ENCODE measurements around the gene COL25A1.

DNA sequence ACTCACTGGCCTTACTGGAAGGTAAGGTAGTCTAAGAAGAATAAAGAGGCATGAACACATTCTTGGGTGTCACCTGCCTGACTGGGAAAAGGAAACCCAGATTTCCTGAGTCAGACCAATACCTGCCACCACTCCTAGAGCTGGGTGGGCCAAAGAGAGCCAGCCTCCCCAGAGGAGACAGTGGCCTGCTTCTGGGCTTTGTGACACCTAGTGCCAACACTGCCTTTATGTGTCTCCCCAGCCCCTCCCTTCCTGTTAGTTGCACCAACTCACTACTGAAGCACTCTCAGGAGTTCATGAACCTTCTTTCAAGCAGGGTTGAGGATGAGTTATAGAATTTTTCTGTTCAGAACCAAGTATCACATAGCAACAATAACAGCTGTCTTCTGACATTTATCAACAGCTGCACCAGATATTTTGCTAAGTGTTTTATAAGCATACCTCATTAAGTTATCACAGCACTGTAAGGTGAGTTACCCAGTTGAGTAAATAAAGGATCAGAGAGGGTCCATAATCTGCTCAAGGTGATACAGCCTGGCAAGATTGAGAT lies 462.0 kb downstream of the COL25A1 start:
- TF ChIP-seq, protein P1, sequence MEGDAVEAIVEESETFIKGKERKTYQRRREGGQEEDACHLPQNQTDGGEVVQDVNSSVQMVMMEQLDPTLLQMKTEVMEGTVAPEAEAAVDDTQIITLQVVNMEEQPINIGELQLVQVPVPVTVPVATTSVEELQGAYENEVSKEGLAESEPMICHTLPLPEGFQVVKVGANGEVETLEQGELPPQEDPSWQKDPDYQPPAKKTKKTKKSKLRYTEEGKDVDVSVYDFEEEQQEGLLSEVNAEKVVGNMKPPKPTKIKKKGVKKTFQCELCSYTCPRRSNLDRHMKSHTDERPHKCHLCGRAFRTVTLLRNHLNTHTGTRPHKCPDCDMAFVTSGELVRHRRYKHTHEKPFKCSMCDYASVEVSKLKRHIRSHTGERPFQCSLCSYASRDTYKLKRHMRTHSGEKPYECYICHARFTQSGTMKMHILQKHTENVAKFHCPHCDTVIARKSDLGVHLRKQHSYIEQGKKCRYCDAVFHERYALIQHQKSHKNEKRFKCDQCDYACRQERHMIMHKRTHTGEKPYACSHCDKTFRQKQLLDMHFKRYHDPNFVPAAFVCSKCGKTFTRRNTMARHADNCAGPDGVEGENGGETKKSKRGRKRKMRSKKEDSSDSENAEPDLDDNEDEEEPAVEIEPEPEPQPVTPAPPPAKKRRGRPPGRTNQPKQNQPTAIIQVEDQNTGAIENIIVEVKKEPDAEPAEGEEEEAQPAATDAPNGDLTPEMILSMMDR (IDR thresholded peaks at IDR 0.05; ENCODE audit: low read depth, low read length) = no peak
- no peak for TF ChIP-seq POLR2A (IDR thresholded peaks at IDR 0.05; ENCODE audit: extremely low read depth, insufficient read length)
- TF ChIP-seq, protein P2, sequence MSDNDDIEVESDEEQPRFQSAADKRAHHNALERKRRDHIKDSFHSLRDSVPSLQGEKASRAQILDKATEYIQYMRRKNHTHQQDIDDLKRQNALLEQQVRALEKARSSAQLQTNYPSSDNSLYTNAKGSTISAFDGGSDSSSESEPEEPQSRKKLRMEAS (IDR thresholded peaks at IDR 0.05; ENCODE audit: low read depth, low read length) = no peak

Measured in NB4 (cell line).